GM23248 (cell line): ENCODE results near the gene PIEZO2.

Experiments
- EZH2 ChIP-seq: fragments of 200-600 bp; sonication (generic); IDR thresholded peaks from 2 replicates; pipeline ENCODE4 v1.6.1; 2018; ENCODE audit warnings: antibody characterized with exemption, mild to moderate bottlenecking; ENCODE audit not compliant: insufficient read depth, poor library complexity, severe bottlenecking
- EZH2phosphoT487 ChIP-seq: fragments of 200-600 bp; sonication (generic); IDR thresholded peaks from 2 replicates; pipeline ENCODE4 v1.6.1; 2018; ENCODE audit warnings: antibody characterized with exemption, moderate library complexity, mild to moderate bottlenecking, low read depth; ENCODE audit not compliant: insufficient read depth

- TF ChIP-seq EZH2phosphoT487 (no peak), EZH2 (no peak)
These were observed 259.3 kb downstream of the PIEZO2 start for GRCh38 chr18:10890022-10890421.
